ENCODE measurements around the gene TMEM131. TPM values are rescaled to one million over a fixed set of nuclear protein-coding genes. Genes with fewer than 3 reads are reported as not detected.
A peak's percentile ranks its signal among the peaks of the same experiment; 100 is the strongest.
"Not testable (repeated sequence)": the region's sequence is repeated elsewhere in the genome, so short reads cannot be mapped to it uniquely, and the experiment has no call there.

TMEM131 gene, protein sequence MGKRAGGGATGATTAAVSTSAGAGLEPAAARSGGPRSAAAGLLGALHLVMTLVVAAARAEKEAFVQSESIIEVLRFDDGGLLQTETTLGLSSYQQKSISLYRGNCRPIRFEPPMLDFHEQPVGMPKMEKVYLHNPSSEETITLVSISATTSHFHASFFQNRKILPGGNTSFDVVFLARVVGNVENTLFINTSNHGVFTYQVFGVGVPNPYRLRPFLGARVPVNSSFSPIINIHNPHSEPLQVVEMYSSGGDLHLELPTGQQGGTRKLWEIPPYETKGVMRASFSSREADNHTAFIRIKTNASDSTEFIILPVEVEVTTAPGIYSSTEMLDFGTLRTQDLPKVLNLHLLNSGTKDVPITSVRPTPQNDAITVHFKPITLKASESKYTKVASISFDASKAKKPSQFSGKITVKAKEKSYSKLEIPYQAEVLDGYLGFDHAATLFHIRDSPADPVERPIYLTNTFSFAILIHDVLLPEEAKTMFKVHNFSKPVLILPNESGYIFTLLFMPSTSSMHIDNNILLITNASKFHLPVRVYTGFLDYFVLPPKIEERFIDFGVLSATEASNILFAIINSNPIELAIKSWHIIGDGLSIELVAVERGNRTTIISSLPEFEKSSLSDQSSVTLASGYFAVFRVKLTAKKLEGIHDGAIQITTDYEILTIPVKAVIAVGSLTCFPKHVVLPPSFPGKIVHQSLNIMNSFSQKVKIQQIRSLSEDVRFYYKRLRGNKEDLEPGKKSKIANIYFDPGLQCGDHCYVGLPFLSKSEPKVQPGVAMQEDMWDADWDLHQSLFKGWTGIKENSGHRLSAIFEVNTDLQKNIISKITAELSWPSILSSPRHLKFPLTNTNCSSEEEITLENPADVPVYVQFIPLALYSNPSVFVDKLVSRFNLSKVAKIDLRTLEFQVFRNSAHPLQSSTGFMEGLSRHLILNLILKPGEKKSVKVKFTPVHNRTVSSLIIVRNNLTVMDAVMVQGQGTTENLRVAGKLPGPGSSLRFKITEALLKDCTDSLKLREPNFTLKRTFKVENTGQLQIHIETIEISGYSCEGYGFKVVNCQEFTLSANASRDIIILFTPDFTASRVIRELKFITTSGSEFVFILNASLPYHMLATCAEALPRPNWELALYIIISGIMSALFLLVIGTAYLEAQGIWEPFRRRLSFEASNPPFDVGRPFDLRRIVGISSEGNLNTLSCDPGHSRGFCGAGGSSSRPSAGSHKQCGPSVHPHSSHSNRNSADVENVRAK (N-terminal part only)
- 10.0 and 11.7 TPM in 2 replicates for total RNA-seq

DNA sequence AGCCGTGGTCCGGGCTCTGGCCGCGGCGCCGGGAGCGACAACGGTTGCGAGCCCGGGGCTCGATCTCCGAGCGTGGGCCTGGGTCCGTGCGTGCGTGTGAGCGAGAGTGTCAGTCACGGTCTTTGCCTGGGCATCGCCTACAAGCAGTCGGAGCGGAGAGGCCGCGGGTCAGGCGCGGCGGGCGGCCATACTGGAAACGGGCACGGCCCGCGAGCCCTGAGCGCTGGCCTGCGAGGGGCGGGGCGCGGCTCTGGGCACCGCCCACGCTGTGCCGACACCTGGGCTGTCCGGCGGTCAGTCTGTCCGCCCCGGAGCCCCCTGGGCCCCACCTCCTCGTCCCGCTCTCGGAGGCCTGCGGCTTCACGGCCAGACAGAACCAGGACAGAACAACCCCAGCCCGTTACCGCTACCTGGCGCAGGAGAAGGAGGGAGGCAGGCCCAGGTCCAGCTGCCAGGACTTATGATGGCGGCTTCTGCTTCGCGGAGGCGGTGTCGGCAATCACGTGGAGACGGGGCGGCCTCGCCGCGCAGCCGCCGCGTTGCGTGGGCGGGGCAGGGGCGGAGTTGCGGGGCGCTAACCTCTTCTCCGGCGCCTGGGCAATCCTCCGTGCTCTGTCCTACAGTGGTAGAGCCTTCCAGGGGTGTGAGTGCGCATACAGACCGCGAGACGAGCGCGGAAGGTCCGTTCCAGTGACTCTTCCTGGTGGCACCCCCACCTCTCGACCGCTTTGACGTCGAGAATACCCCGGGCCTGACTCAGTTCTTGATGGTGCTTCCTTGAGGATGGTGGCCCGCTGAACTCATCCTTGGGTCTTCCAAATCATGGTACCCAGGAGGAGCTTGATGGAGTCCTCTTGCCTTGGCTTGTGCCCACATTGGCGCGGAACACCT lies at the start of gene TMEM131:
Gene TMEM131 (minus strand): TSS at position 215 of the 891 bp plus-strand sequence. CDS start 286 bp downstream, outside the sequence.
- peak; percentile 95 for DNase-seq (ENCODE audit: low read depth in 2 of 2)

DNA sequence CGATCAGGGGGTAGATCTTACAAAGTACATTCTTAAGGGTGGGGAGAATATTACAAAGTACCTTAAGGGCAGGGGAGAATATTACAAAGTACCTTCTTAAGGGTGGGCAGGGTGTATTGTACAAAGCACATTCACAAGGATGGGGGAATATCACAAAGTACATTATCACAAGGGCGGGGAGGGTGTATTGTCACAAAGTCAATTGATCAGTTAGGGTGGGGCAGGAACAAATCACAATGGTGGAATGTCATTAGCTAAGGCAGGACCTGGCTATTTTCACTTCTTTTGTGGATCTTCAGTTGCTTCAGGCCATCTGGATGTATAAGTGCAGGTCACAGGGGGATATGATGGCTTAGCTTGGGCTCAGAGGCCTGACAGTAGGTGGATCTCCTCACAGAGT lies 49.0 kb upstream of the TMEM131 start:
- DNase-seq (ENCODE audit: low read depth in 2 of 2): not testable (repeated sequence)

DNA sequence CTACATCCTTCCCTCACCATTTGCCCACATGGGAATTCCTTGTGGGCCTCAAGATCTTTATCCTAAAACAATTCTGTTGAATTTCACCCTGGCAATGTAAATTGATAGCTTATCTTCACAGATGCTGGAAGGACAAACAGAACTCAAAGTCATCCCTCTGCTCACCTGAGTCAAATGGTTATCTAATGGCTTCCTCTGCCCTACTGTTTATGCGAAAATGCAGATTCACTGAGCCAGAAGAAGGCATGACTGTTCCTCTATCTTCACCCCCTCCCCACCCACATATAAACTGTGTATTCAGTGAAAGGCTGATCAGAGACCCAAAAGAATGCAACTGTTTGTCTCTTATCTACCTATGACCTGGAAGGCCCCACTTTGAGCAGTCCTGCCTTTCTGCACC lies 47.4 kb upstream of the TMEM131 start:
- no peak for DNase-seq (ENCODE audit: low read depth in 2 of 2)

DNA sequence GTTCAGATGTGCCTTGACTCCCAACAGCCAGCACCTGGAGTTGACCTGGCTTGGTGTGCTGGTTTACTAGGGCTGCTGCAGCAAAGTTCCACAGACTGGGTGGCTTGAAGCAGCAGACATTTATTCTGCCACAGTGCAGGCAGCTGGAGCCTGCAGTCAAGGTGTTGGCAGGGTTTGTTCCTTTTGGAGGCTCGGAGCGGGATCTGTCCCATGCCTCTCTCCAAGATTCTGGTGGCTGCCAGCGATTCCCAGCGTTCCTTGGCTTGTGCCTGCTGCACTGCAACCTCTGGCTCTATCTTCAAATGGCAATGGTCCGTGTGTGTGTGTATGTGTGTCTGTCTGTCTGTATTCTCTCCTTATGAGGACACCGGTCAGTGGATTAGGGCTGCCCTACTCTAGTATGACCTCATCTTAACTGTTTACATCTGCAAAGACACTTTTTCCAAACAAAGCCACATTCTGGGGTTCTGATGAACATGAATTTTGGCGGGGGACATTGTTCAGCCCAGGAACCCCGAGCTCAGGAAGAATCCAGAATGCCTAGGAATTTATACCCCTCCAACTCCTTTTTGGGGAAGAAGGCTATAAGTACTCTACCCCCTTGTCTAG lies 44.7 kb upstream of the TMEM131 start:
- no peak for DNase-seq (ENCODE audit: low read depth in 2 of 2)

DNA sequence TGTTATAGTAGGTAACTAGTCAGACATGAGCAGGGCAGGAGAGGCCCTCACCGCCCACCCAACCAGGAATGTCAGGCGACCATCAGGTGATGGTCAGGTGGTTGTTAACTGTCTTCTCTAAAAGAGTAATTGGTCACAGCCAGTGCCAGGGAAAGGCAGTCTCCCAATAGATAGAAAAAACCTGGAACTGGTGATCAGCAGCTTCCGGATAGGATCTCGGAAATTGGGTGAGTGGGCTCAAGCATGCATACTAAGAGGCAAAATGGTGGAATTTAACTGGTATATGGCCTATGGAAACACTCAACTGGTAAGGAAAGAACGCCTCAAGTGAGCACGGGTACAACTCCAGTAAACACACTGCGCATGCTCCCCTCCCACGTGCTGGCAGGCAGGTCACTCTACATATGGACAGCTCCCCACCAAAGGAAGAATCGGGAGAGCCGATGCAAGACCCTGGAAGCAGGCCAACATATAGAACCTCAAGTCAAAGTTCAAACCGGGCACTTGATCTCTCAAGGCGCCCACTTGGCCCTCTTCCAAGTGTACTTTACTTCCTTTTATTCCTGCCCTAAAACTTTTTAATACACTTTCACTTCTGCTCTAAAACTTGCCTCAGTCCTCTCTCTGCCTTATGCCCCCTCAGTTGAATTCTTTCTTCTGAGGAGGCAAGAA lies 43.5 kb upstream of the TMEM131 start:
- DNase-seq (ENCODE audit: low read depth in 2 of 2): no peak

DNA sequence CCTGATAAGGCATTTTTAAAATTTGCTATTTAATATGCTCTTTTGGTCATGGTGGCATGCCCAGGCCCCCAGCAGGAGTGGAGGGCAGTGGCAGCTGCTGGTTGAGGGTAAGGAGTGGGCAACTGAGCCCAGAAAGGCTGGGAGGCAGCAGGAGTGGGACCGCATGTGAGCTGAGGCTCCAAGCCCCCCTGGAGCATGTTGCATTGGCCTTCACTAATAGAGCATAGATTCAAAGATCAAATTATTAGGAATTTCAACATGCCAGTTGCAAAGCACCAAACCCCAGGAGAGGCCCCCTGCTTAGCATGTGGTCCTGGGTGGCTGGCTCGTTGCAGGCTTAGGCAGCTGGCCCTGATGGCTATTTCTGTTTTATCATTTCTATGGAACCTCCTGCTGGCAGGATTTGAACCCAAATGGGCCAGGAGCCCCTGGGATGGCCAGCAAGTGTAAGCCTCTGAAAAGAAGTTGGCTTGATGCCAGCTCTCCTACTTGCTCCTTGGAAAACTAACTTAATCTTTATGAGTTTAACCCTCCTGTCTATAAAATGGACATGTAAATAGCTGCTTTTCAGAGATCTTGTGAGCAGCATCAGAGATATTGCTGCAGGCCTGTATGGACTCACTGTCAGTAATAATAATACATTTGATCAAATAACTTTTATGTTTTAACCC lies 42.1 kb upstream of the TMEM131 start:
- DNase-seq (ENCODE audit: low read depth in 2 of 2): no peak

DNA sequence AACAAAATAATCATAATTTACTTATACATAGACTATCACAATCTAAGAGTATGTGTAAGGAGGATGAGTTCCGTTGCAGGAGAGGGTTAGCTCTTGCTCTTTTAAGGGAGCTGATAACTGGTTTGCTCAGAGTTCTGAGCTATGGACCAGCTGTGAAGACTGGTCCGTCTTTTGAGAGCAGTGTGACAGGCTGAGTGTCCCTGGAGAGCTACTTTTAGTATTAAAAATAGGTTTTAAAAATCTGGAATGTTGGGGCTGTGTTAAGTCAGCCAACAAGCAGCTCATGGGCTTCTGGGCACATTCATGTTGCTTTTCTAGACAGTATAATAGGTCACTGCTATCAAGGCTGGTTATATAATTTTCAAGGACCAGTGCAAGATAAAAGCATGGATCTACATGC lies 41.5 kb upstream of the TMEM131 start:
- DNase-seq (ENCODE audit: low read depth in 2 of 2): no peak

DNA sequence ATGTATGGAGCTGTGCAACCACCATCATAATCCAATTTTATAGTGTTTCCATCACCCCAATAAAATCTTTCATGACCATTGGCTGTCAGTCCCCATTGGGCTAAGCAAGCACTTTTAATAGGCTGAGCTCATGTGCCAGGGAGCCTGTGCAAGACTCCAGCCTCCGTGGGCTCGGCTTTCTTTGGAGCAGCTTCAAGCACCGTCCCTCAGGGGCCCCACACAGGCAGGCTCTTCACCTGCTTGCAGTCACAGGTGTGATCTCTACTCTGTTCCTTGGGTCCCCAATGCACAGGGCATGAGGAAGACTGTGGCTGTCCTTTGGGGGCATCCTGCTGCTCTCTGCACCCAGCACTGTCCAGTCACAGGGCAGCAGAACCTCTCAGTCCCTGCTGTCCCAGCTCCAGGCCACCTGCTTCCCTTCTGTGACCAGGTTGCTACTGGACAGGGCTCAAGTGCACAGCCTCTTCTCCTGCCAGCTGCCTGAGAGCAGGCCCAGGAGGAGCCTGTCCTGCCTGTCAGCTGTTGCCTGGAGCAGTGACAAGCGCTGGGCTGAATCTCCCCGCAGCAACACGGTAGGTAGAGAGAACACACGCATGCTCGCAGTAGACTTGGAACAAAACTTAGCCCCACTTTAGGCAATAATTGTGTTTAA lies 40.7 kb upstream of the TMEM131 start:
- DNase-seq (ENCODE audit: low read depth in 2 of 2): no peak

DNA sequence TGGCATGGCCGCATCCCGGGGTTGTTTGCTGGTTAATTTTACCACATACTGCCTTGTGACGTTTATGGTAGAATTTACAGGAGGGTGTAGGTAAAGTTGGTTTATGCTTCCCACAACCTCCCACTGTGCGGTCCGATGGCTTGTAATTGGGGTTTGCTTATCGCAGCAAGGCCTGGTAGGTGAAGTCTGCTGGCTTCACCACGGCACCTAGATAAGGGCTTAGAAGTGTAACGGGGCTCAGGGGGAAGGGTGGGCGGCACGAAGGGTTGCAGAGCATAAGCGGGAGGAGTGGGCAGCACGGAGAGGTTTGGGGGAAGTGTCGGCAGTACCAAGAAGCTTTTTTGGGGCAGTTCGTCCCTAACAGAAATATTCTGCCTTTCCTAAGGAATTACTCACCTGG lies 39.0 kb upstream of the TMEM131 start:
- no peak for DNase-seq (ENCODE audit: low read depth in 2 of 2)

DNA sequence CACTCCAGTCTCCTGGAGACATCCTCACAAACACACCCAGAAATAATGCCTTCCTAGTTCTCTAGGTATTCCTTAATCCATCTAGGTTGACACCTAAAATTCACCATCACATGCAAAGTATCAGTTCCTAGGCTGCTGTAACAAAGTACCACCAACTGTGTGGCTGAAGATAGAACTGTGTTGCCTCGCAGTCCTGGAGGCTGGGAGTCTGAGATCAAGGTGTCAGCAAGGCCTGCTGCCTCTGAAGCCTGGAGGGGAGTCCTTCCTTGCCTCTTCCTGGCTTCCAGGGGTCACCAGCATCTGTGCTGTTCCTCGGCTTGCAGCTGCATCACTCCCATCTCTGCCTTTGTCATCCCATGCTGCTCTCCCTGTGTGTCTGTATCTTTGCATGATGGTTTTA lies 36.3 kb upstream of the TMEM131 start:
- DNase-seq (ENCODE audit: low read depth in 2 of 2): no peak

DNA sequence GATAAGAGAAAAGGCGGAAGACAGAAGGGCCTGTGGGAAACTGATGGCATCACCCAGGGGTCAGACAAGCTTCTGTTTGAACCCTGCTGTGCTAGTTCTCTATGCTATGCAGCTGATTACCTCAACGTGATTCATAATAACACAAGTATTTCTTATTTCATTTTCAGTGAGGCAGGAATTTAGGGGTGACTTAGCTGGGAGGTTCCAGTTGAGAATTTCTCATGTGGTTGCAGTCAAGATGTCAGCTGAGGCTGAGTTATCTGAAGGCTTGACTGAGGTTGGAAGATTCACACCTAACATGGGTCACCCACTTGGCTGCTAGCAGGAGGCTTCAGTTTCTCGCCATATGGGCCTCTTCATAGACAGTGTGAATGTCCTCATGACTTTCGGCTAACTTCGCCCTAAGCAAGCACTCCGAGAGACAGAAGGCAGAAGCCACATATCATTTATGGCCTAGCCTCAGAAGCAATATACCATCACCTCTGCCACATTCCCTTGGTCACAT lies 34.0 kb upstream of the TMEM131 start:
- DNase-seq (ENCODE audit: low read depth in 2 of 2): no peak

DNA sequence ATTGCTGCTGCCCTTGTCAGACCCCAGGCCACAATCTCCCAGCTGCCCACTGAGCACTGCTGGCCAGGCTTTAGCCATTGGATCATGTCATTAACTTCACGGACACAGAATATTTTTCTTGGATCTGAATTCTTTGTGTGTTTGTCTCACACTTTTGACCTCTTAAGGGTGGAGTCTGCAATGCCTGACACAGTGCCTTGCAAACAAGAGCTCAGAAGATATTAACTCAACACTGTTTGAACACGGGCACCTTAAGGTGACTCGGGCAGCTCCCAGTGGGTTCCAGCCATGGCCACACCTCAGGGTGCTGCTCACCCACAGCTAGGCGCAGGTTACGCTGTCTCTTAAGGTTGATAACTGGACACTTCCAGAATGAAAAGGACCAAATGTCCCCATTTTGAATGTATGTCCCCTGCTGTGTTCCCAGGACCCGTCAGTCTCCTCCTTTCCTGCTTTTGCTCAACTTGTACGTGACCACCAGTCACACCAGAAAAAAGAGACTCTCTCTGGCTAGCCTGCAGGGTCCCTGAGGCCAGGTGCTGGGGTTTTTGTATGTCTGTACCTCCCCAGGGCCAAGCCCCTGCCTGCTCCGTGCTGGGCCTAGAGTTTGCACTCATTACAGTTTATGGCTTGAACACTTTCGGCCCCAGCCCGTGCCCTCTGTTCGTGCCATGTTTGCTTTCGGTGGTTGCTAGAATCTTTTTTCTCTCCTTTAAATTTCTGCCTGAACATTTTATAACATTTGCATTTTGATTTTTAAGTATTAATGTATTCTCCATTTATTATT lies 33.4 kb upstream of the TMEM131 start:
- no peak for DNase-seq (ENCODE audit: low read depth in 2 of 2)

DNA sequence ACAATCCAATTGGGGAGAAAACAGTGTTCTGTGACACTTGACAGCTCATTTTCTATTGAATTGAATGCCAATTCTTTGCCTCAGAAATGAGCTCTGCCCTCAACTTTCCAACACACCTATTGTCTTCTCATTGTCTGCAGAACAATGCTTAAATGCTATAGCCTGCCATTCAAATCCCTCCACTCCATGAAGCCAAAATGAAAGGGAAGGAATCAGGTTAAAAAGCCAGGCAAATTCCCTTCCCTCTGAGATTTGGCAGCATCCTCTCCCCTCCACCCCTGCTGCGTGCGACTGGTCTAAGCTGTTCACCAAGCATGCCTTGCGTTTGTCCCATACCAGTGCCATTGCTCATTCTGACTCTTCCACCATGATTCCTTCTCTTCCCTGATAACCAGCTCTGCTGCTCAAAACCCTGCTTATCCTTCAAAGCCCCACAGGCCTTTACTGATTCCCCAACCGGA lies 32.4 kb upstream of the TMEM131 start:
- no peak for DNase-seq (ENCODE audit: low read depth in 2 of 2)

DNA sequence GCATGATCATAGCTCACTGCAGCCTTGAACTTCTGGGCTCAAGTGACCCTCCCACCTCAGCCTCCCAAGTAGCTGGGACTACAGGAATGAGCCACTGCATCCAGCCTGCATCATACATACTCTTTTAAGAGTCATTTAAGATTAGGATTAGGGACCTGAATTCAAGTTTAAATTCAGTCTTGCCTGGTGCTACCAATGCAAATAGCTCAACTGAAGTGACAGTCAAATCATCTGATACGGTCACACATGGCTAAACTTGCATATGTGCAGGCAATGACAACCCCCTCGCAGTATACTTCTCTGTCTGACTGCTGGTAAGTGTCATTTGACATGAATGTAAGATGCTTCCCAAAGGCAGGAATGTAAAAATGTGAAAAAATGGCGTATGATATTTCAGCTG lies 31.8 kb upstream of the TMEM131 start:
- no peak for DNase-seq (ENCODE audit: low read depth in 2 of 2)

DNA sequence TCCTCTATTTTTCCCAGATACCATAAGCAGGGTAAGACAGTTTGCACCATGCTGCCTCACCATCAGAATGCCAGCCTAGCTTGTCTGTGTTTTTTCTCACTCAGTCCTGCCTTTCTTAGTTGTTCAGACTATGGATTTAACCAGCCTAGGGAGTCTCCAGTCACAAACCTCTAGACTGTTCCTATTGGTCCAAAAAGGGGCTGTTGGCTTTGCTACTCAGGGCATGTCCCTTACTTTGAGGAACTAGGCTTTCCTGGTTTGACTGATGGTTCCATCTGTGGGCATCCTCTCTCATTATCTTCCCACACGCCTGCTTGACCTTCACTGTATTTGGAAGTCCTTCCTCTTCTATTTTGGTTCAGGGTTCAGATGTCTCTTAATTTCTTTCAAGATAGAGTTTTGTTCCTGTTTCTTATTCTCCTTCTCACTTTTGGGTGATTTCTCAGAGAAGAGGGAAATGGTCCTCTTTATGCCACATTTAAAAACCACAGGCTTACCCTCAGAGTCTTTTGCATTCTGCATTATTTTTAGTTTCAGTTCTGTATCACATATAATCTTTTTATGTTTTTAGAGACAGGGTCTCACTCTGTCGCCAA lies 31.3 kb upstream of the TMEM131 start:
- DNase-seq (ENCODE audit: low read depth in 2 of 2): no peak

DNA sequence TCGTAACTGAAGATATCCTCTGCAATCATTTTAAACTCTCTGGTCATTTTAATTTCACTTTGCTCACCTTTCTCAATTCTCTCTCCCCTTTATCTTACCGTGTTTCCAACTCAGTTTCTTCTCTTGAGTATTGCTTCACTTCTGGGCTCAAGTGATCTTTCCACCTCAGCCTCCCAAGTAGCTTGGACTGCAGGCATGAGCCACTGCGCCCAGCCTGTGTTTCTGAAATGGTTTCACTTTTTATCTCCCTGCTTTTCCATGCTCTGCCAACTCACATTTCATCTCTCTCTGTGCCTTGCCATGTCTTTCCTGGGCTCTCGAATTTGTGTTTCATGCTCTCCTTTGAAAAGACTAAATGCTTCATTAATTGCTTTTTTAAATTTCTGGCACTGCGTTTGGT lies 30.5 kb upstream of the TMEM131 start:
- DNase-seq (ENCODE audit: low read depth in 2 of 2): no peak

DNA sequence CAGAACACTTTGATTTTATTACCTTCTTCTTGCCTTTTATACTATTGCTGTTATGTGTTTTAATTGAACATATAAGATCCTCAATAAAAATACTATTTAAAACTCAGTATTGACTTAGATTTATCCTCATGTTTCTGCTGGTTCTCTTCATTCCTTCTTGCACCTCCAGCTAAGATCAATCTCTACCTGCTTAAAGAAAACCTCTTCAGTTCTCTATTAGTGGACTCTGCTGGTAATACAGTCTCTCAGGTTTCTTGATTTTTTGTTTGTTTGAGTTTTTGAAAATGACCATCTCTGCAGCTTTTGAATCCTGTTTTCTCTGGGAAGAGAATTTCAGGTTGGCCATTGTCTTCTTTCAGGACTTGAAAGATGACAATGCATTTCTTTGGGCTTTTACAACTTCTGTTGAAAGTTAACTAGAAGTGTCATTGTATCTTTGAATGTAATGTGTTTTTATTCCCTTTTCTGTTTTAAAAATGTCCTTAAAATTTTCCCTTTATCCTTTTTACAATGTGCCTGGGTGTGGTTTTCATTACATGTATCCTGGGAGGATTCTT lies 29.8 kb upstream of the TMEM131 start:
- DNase-seq (ENCODE audit: low read depth in 2 of 2): no peak

Measured in lung microvascular endothelial cell (primary cell).